Ishikawa (cell line): Measurements from ENCODE around the gene BRWD1.

Experiments used
- CEBPB ChIP-seq: IDR thresholded peaks from 2 replicates; pipeline ENCODE4 v1.6.1; 2012
- CREB1 ChIP-seq: IDR thresholded peaks from 2 replicates; pipeline ENCODE4 v1.6.1; 2012; ENCODE audit warnings: low read depth
- EGR1 ChIP-seq: IDR thresholded peaks from 2 replicates; pipeline ENCODE4 v1.6.1; 2012
- EP300 ChIP-seq: IDR thresholded peaks from 2 replicates; pipeline ENCODE4 v1.6.1; 2012; ENCODE audit warnings: borderline replicate concordance
- FOXM1 ChIP-seq: IDR thresholded peaks from 2 replicates; pipeline ENCODE4 v1.6.1; 2012; ENCODE audit warnings: low read depth, borderline replicate concordance
- MAX ChIP-seq: IDR thresholded peaks from 2 replicates; pipeline ENCODE4 v1.6.1; 2012
- NFIC ChIP-seq: IDR thresholded peaks from 2 replicates; pipeline ENCODE4 v1.6.1; 2012
- RAD21 ChIP-seq: IDR thresholded peaks from 2 replicates; pipeline ENCODE4 v1.6.1; 2012; ENCODE audit warnings: low read depth
- REST ChIP-seq: IDR thresholded peaks from 2 replicates; pipeline ENCODE4 v1.6.1; 2012; ENCODE audit warnings: low read depth, mild to moderate bottlenecking
- TAF1 ChIP-seq: IDR thresholded peaks from 2 replicates; pipeline ENCODE4 v1.6.1; 2012; ENCODE audit warnings: low read depth, mild to moderate bottlenecking
- TCF12 ChIP-seq: IDR thresholded peaks from 2 replicates; pipeline ENCODE4 v1.6.1; 2012; ENCODE audit warnings: low read depth
- TEAD4 ChIP-seq: IDR thresholded peaks from 2 replicates; pipeline ENCODE4 v1.6.1; 2012
- USF1 ChIP-seq: IDR thresholded peaks from 2 replicates; pipeline ENCODE4 v1.6.1; 2012
- YY1 ChIP-seq: IDR thresholded peaks from 2 replicates; pipeline ENCODE4 v1.6.1; 2012; ENCODE audit warnings: low read depth
- ZBTB7A ChIP-seq: IDR thresholded peaks from 2 replicates; pipeline ENCODE4 v1.6.1; 2012; ENCODE audit warnings: low read depth

The BRWD1 gene

GRCh38 chr21:39325458-39325857 is 12.0 kb upstream of the BRWD1 start:
- TF ChIP-seq RAD21 (no peak), ZBTB7A (no peak)

GRCh38 chr21:39321424-39321823 is 8.0 kb upstream of the BRWD1 start:
- no peak for TF ChIP-seq REST
- TF ChIP-seq TAF1: no peak
- no peak for TF ChIP-seq CREB1
- no peak for TF ChIP-seq YY1
- TF ChIP-seq ZBTB7A: no peak
- TF ChIP-seq NFIC: no peak
- no peak for TF ChIP-seq FOXM1
- no peak for TF ChIP-seq EP300
- TF ChIP-seq EGR1: no peak
- no peak for TF ChIP-seq USF1

GRCh38 chr21:39319814-39320332 is 6.4 kb upstream of the BRWD1 start:
- TF ChIP-seq CREB1 (no peak), RAD21 (no peak), MAX (no peak), FOXM1 (no peak), YY1 (no peak), TCF12 (no peak), EP300 (no peak), EGR1 (no peak), ZBTB7A (no peak), CEBPB (no peak), TAF1 (no peak), REST (no peak), TEAD4 (no peak), USF1 (no peak), NFIC (no peak)

- TF ChIP-seq CEBPB (no peak), FOXM1 (no peak), CREB1 (no peak), TCF12 (no peak), REST (no peak), ZBTB7A (no peak), NFIC (no peak), TAF1 (no peak), MAX (no peak), EP300 (no peak), TEAD4 (no peak), YY1 (no peak), USF1 (no peak), RAD21 (no peak), EGR1 (no peak)
Observed at GRCh38 chr21:39319251-39319756, 5.9 kb upstream of the BRWD1 start.
